Body of pancreas (tissue), 4 donors: ENCODE measurements around the gene HELZ. TPM values are rescaled to one million over a fixed set of nuclear protein-coding genes. Genes with fewer than 3 reads are reported as not detected.
"Not testable (repeated sequence)": the region's sequence is repeated elsewhere in the genome, so short reads cannot be mapped to it uniquely, and the experiment has no call there.

Experiments
- ATAC-seq: fragments of 150-250 bp; one replicate; pipeline ENCODE4 v1.9.1; 2016
- DNase-seq, 4 donors: peaks; one replicate each; pipeline ENCODE4 v3.0.0-alpha.2; 2019
- H3K27ac ChIP-seq, 4 donors: fragments of 200-600 bp; sonication (generic); 1 replicate in 3 of 4; 2 replicates in 1 of 4; pipeline versions ENCODE4 v1.5.1 to v1.6.1; 2016 to 2019; ENCODE audit warnings: mild to moderate bottlenecking in 1 of 4, mixed read lengths in 1 of 4, moderate library complexity in 1 of 4
- H3K27me3 ChIP-seq, 2 donors: fragments of 200-600 bp; sonication (generic); one replicate each; pipeline ENCODE4 v1.6.0; 2016; ENCODE audit warnings: mild to moderate bottlenecking in 1 of 2
- H3K36me3 ChIP-seq, 2 donors: fragments of 200-600 bp; sonication (generic); replicated peaks in 1 of 2; 2 replicates each; pipeline ENCODE4 v1.5.1; 2016; ENCODE audit warnings: low read depth in 2 of 2; ENCODE audit not compliant: insufficient read depth in 1 of 2
- H3K4me1 ChIP-seq: fragments of 200-600 bp; sonication (generic); one replicate; pipeline ENCODE4 v1.6.0; 2016
- H3K4me3 ChIP-seq, 2 donors: fragments of 200-600 bp; sonication (generic); 1 replicate in 1 of 2; 2 replicates in 1 of 2; pipeline ENCODE4 v1.5.1; 2016 to 2019
- H3K9me3 ChIP-seq, 3 donors: fragments of 200-600 bp; sonication (generic); 1 replicate in 2 of 3; 2 replicates in 1 of 3; pipeline ENCODE4 v1.5.1; 2016
- CTCF ChIP-seq, 7 experiments: fragments of 450-650 bp in 4 of 7; fragments of 200-600 bp in 3 of 7; sonication (generic) in 3 of 7; IDR thresholded peaks; one replicate each; pipeline ENCODE4 v1.5.1; 2016 to 2019; ENCODE audit warnings: antibody characterized with exemption in 7 of 7
- POLR2A ChIP-seq, 3 donors: fragments of 450-650 bp; IDR thresholded peaks; one replicate each; pipeline ENCODE4 v1.6.1; 2016; ENCODE audit warnings: antibody characterized with exemption in 3 of 3, mild to moderate bottlenecking in 2 of 3
- WGBS, 2 donors: methylation state at CpG; one replicate each; pipeline ENCODE4 v1.1.5; 2017; 5-methylcytosine and 5-hydroxymethylcytosine counted together
- intact Hi-C: fragments of 100-400 bp; cut with DNase I; formaldehyde crosslinking; loops from one replicate; pipeline ENCODE4 v1.15.1; 2023
- total RNA-seq, 2 donors: library from RNA; depleted of rRNA; stranded (reverse); fragments of >200 nt; gene quantifications; one replicate each; pipeline ENCODE4 v1.1.0, GENCODE V29; 2016

Gene HELZ
- total RNA-seq, 2 donors from 2014 or later, result 21.0 to 34.6 TPM

- DNase-seq (no peak), ATAC-seq (no peak)
- TF ChIP-seq CTCF (IDR thresholded peaks at IDR 0.05) (no peak), POLR2A (IDR thresholded peaks at IDR 0.05) (no peak)
- Histone ChIP-seq H3K4me1 (peaks cover 13% of the 10 kb centered on the region), H3K27ac (no peak overlapping the region), H3K27me3 (no peaks in the 10 kb centered on the region), H3K9me3 (no peaks in the 10 kb centered on the region), H3K4me3 (no peak overlapping the region), H3K36me3 (peaks cover 6 to 16% of the 10 kb centered on the region in 2 donors)
- intact Hi-C loops, result no loop called here
These were observed 139.8 kb downstream of the HELZ start for GRCh38 chr17:67105213-67105612.

GRCh38 chr17:67104641-67105040 is 140.4 kb downstream of the HELZ start:
- H3K9me3 ChIP-seq, ATAC-seq, H3K4me3 ChIP-seq, DNase-seq, H3K27me3 ChIP-seq, intact Hi-C loops, H3K27ac ChIP-seq: not testable (repeated sequence)
- peaks cover 13% of the 10 kb centered on the region for H3K4me1 ChIP-seq
- H3K36me3 ChIP-seq, result peaks cover 6 to 16% of the 10 kb centered on the region in 2 donors
- 96 to 97% methylated on average over 7 of the region's 7 CpGs for WGBS, 2 donors

GRCh38 chr17:67098006-67098405 is 147.0 kb downstream of the HELZ start:
- H3K4me1 ChIP-seq, result peaks cover 12% of the 10 kb centered on the region
- WGBS, 2 donors, result 88 to 96% methylated on average over 1 of the region's 1 CpG
- DNase-seq, result no peak
- H3K27me3 ChIP-seq, result no peaks in the 10 kb centered on the region
- intact Hi-C loops, result no loop called here
- ATAC-seq, result no peak
- H3K4me3 ChIP-seq, result no peak overlapping the region
- H3K36me3 ChIP-seq, result no peaks in the 10 kb centered on the region
- no peaks in the 10 kb centered on the region for H3K9me3 ChIP-seq
- H3K27ac ChIP-seq, result no peak overlapping the region
- TF ChIP-seq CTCF (IDR thresholded peaks at IDR 0.05) (no peak), POLR2A (IDR thresholded peaks at IDR 0.05) (no peak)

- Histone ChIP-seq H3K4me1 (peaks cover 5% of the 10 kb centered on the region), H3K36me3 (no peaks in the 10 kb centered on the region), H3K27me3 (no peaks in the 10 kb centered on the region), H3K9me3 (no peaks in the 10 kb centered on the region), H3K4me3 (no peak overlapping the region), H3K27ac (no peak overlapping the region)
- WGBS, 2 donors, result 87 to 100% methylated on average over 1 of the region's 1 CpG
- intact Hi-C loops, result no loop called here
- DNase-seq (no peak), ATAC-seq (no peak)
- no peak for TF ChIP-seq POLR2A (IDR thresholded peaks at IDR 0.05)
- no peak for TF ChIP-seq CTCF (IDR thresholded peaks at IDR 0.05)
These were observed 148.4 kb downstream of the HELZ start for GRCh38 chr17:67096609-67097008.

- Histone ChIP-seq H3K4me1 (peaks cover 5% of the 10 kb centered on the region), H3K9me3 (no peaks in the 10 kb centered on the region), H3K4me3 (no peak overlapping the region), H3K27me3 (no peaks in the 10 kb centered on the region), H3K27ac (no peak overlapping the region), H3K36me3 (no peaks in the 10 kb centered on the region)
- DNase-seq, result no peak
- no peak for ATAC-seq
- WGBS, 2 donors, result 93 to 100% methylated on average over 1 of the region's 1 CpG
- TF ChIP-seq POLR2A (IDR thresholded peaks at IDR 0.05) (no peak), CTCF (IDR thresholded peaks at IDR 0.05) (no peak)
- intact Hi-C loops, result no loop called here
These were observed 149.2 kb downstream of the HELZ start for GRCh38 chr17:67095803-67096202.

- H3K4me3 ChIP-seq, H3K9me3 ChIP-seq, H3K27ac ChIP-seq, H3K27me3 ChIP-seq, H3K36me3 ChIP-seq, intact Hi-C loops, H3K4me1 ChIP-seq: not testable (repeated sequence)
- DNase-seq (peak; percentile 33 to 55 (median 44)), ATAC-seq (peak; percentile 35)
- whole genome bisulfite sequencing, 2 donors, result 8 to 41% methylated on average over 1 of the region's 1 CpG
These were observed 149.7 kb downstream of the HELZ start for GRCh38 chr17:67095291-67095690.
